Mesothelial cell of epicardium (in vitro differentiated cells): ENCODE data around the gene CRY1. TPM values are rescaled to one million over a fixed set of nuclear protein-coding genes. Genes with fewer than 3 reads are reported as not detected.

Experiments used
- DNase-seq, 2 experiments: peaks; one replicate each; pipeline ENCODE4 v3.0.0; 2021; ENCODE audit warnings: low spot score in 2 of 2; ENCODE audit not compliant: unreplicated experiment in 2 of 2
- H3K27ac Mint-ChIP-seq: 2 replicates; pipeline ENCODE4 v1.8.0; 2021; ENCODE audit warnings: mixed read lengths
- H3K27me3 Mint-ChIP-seq: 2 replicates; pipeline ENCODE4 v1.8.0; 2021; ENCODE audit warnings: low read depth, mixed read lengths
- H3K36me3 Mint-ChIP-seq: 2 replicates; pipeline ENCODE4 v1.8.0; 2021; ENCODE audit warnings: mixed read lengths
- H3K4me1 Mint-ChIP-seq: 2 replicates; pipeline ENCODE4 v1.8.0; 2021; ENCODE audit warnings: mixed read lengths
- H3K4me3 Mint-ChIP-seq: 2 replicates; pipeline ENCODE4 v1.8.0; 2021; ENCODE audit warnings: mild to moderate bottlenecking, moderate library complexity, mixed read lengths
- H3K9me3 Mint-ChIP-seq: 2 replicates; pipeline ENCODE4 v1.8.0; 2021; ENCODE audit warnings: mixed read lengths
- total RNA-seq: library from RNA; stranded (reverse); gene quantifications from 3 replicates; pipeline ENCODE4 v1.2.1, GENCODE V29; 2021
- TF ChIP-seq, protein P1 (sequence below): fragments of 200-600 bp; sonication (generic); IDR thresholded peaks from one replicate; pipeline ENCODE4 v1.5.0; 2021; ENCODE audit warnings: antibody characterized with exemption; ENCODE audit not compliant: unreplicated experiment

The CRY1 gene
- total RNA-seq, 1 donor from 2014 or later, result 26.5 TPM

DNA sequence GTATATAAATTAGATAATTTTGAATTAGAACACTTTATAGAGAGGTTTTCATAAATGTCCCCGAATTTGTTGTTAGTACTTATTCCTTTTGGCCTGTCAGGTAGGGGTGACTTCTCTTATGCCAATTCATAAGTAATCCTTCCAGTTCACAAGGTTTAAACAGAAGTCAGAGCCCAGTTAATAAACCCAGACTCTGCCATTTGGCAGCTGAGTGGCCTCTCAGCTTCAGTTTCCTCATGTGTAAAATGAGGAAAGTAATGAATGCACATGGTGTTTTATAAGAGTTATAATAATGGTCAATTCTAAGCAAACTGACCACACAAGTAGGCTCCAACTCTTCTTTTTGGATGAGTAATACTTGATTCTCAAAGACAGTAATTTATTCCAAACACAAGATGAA, 116.7 kb downstream of the CRY1 start:
- no peaks in the 10 kb centered on the region for H3K27me3 Mint-ChIP-seq
- peaks cover 9% of the 10 kb centered on the region for H3K36me3 Mint-ChIP-seq
- peaks cover 13% of the 10 kb centered on the region for H3K4me1 Mint-ChIP-seq
- no peak overlapping the region for H3K4me3 Mint-ChIP-seq
- H3K9me3 Mint-ChIP-seq, result no peaks in the 10 kb centered on the region
- TF ChIP-seq, protein P1, sequence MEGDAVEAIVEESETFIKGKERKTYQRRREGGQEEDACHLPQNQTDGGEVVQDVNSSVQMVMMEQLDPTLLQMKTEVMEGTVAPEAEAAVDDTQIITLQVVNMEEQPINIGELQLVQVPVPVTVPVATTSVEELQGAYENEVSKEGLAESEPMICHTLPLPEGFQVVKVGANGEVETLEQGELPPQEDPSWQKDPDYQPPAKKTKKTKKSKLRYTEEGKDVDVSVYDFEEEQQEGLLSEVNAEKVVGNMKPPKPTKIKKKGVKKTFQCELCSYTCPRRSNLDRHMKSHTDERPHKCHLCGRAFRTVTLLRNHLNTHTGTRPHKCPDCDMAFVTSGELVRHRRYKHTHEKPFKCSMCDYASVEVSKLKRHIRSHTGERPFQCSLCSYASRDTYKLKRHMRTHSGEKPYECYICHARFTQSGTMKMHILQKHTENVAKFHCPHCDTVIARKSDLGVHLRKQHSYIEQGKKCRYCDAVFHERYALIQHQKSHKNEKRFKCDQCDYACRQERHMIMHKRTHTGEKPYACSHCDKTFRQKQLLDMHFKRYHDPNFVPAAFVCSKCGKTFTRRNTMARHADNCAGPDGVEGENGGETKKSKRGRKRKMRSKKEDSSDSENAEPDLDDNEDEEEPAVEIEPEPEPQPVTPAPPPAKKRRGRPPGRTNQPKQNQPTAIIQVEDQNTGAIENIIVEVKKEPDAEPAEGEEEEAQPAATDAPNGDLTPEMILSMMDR, result no peak
- H3K27ac Mint-ChIP-seq, result no peak overlapping the region
- DNase-seq, result no peak

DNA sequence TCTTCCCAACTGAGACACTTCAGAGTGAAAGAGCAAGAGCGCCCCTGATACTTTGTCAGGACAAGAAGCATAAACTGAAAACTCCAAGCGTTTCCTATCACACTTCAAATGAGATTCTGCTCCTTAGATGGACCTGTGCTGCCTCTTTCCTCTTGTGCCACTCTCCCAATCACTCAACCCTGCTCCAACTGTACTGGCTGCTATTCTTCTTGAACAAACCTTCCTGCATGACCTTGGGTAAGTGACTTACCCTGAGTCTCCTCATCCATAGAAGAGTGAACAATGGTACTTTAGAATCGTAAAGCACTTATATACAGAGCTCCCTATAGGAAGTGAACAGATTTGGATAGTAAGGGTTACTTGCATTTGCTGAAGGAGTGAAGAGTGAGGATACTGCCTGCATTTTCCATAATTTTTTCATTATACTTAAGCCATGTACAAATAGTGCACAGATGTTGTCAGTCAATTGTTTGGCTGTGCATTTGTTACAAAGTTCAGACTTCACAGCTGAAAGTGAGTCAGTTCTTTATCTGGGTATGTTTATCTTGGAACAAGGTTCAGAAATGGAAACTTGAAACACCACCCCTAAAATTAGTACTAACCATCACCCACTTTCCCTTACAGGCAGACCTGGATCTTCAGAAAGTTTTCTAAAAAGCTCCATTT, 117.2 kb downstream of the CRY1 start:
- no peak for DNase-seq
- TF ChIP-seq, protein P1, result no peak
- H3K27me3 Mint-ChIP-seq, result no peaks in the 10 kb centered on the region
- no peaks in the 10 kb centered on the region for H3K9me3 Mint-ChIP-seq
- peaks cover 13% of the 10 kb centered on the region for H3K4me1 Mint-ChIP-seq
- peaks cover 12% of the 10 kb centered on the region for H3K36me3 Mint-ChIP-seq
- no peak overlapping the region for H3K27ac Mint-ChIP-seq
- no peak overlapping the region for H3K4me3 Mint-ChIP-seq

DNA sequence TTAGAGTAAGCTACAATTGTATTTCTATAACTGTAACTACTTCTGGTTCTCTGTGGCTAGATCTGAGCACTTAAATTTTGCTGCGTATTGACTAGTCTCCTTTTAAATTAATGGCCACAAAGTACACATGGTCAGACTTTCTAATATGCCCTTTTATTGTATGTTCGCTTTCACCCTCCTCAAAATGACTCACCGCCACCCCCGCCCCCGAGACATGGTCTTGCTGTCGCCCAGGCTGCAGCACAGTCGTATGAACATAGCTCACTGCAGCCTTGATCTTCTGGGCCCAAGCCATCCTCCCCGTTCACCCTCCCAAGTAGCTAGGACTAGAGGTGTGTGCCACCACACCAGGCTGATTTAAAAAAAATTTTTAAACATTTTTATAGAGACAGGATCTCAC, 118.3 kb downstream of the CRY1 start:
- no peaks in the 10 kb centered on the region for H3K9me3 Mint-ChIP-seq
- H3K27ac Mint-ChIP-seq, result no peak overlapping the region
- H3K4me1 Mint-ChIP-seq, result peaks cover 13% of the 10 kb centered on the region
- no peaks in the 10 kb centered on the region for H3K27me3 Mint-ChIP-seq
- no peak overlapping the region for H3K4me3 Mint-ChIP-seq
- H3K36me3 Mint-ChIP-seq, result peaks cover 18% of the 10 kb centered on the region
- DNase-seq, result no peak
- TF ChIP-seq, protein P1, result no peak

DNA sequence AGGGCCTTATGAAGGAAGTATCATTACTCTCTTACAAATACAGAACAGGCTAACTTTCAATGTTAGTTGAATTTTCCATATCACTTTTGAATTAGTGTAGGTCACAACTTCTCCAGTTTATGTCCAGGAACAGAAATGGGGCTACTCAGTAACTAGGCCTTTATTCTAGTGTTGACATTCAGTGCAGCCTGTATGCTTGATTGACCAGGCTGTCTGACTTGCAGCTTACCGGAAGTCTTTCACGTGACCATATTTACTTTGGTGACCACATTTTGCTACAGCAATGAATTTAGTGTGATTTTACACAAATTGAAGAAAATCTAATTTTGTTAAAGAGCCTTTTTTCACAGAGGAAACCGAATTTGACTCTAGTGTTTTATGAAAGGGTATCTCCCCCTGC, 118.8 kb downstream of the CRY1 start:
- Mint-ChIP-seq H3K27me3 (no peaks in the 10 kb centered on the region), H3K4me3 (no peak overlapping the region), H3K9me3 (no peaks in the 10 kb centered on the region), H3K4me1 (peaks cover 13% of the 10 kb centered on the region), H3K36me3 (peaks cover 18% of the 10 kb centered on the region), H3K27ac (no peak overlapping the region)
- TF ChIP-seq, protein P1, result no peak
- no peak for DNase-seq

DNA sequence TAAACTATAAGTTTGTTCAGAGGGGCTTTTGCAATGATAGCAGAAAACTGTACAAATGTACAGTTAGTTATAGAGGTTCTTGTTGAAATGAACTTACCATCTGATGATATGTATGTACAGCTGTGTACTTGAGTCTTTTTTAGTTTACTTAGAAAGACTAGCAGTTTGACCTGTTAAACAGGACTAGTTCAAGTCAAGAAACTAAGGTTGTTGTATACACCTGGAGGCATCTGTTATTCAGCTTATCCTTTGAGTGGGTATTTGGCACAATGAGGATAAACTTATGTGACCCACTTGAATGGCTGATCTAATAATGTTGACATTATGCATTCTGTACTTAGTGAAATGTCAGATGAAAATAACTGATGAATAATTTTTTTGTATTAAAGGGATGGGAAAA, 119.8 kb downstream of the CRY1 start:
- no peak overlapping the region for H3K27ac Mint-ChIP-seq
- H3K36me3 Mint-ChIP-seq, result peaks cover 20% of the 10 kb centered on the region
- no peaks in the 10 kb centered on the region for H3K9me3 Mint-ChIP-seq
- H3K27me3 Mint-ChIP-seq, result no peaks in the 10 kb centered on the region
- H3K4me3 Mint-ChIP-seq, result no peak overlapping the region
- H3K4me1 Mint-ChIP-seq, result peaks cover 11% of the 10 kb centered on the region
- TF ChIP-seq, protein P1, result no peak
- no peak for DNase-seq
